Stomach smooth muscle (tissue), 2 donors: ENCODE results near the gene MGMT.

Experiments used
- H3K27ac ChIP-seq: one replicate; pipeline ENCODE4 v1.7.0; 2013; ENCODE audit warnings: mild to moderate bottlenecking, low read length, inconsistent platforms
- H3K27me3 ChIP-seq, 2 donors: one replicate each; pipeline ENCODE4 v1.7.0; 2013; ENCODE audit warnings: low read length in 2 of 2; ENCODE audit not compliant: insufficient read depth in 2 of 2, control insufficient read depth in 1 of 2
- H3K36me3 ChIP-seq, 2 donors: one replicate each; pipeline ENCODE4 v1.7.0; 2013; ENCODE audit warnings: low read length in 2 of 2; ENCODE audit not compliant: control insufficient read depth in 2 of 2, insufficient read depth in 2 of 2
- H3K4me1 ChIP-seq: one replicate; pipeline ENCODE4 v1.7.0; 2013; ENCODE audit warnings: low read length; ENCODE audit not compliant: control insufficient read depth, insufficient read depth
- H3K4me3 ChIP-seq, 2 donors: one replicate each; pipeline ENCODE4 v1.7.0; 2013; ENCODE audit warnings: low read length in 2 of 2
- H3K9ac ChIP-seq, 2 donors: one replicate each; pipeline ENCODE4 v1.7.0; 2013; ENCODE audit warnings: low read length in 2 of 2, mild to moderate bottlenecking in 1 of 2
- H3K9me3 ChIP-seq, 2 donors: one replicate each; pipeline ENCODE4 v1.7.0; 2013; ENCODE audit warnings: low read length in 2 of 2; ENCODE audit not compliant: control insufficient read depth in 2 of 2
- donor health status: healthy.
- donor health status: Pancreatic carcinoma.

MGMT gene

GRCh38 chr10:129617768-129618167 is 150.7 kb downstream of the MGMT start:
- Histone ChIP-seq H3K27ac (no peak overlapping the region), H3K4me3 (no peak overlapping the region), H3K4me1 (no peaks in the 10 kb centered on the region), H3K27me3 (no peaks in the 10 kb centered on the region), H3K36me3 (peaks cover 0 to 2% of the 10 kb centered on the region in 2 donors), H3K9ac (no peak overlapping the region), H3K9me3 (no peaks in the 10 kb centered on the region)

- Histone ChIP-seq H3K4me3 (no peak overlapping the region), H3K9me3 (no peaks in the 10 kb centered on the region), H3K27ac (no peak overlapping the region), H3K9ac (no peak overlapping the region), H3K27me3 (no peaks in the 10 kb centered on the region), H3K36me3 (no peaks in the 10 kb centered on the region), H3K4me1 (no peaks in the 10 kb centered on the region)
These were observed 154.0 kb downstream of the MGMT start for GRCh38 chr10:129621062-129621461.

- Histone ChIP-seq H3K27ac (no peak overlapping the region), H3K36me3 (no peaks in the 10 kb centered on the region), H3K9ac (no peak overlapping the region), H3K9me3 (no peaks in the 10 kb centered on the region), H3K4me3 (no peak overlapping the region), H3K27me3 (no peaks in the 10 kb centered on the region), H3K4me1 (no peaks in the 10 kb centered on the region)
These were observed 154.7 kb downstream of the MGMT start for GRCh38 chr10:129621693-129622092.

- Histone ChIP-seq H3K9me3 (no peaks in the 10 kb centered on the region), H3K36me3 (no peaks in the 10 kb centered on the region), H3K27ac (no peak overlapping the region), H3K27me3 (no peaks in the 10 kb centered on the region), H3K9ac (no peak overlapping the region), H3K4me3 (no peak overlapping the region), H3K4me1 (no peaks in the 10 kb centered on the region)
These were observed 155.2 kb downstream of the MGMT start for GRCh38 chr10:129622291-129622690.

GRCh38 chr10:129622736-129623135 is 155.7 kb downstream of the MGMT start:
- H3K36me3 ChIP-seq = no peaks in the 10 kb centered on the region
- no peaks in the 10 kb centered on the region for H3K9me3 ChIP-seq
- H3K9ac ChIP-seq = no peak overlapping the region
- H3K4me3 ChIP-seq = no peak overlapping the region
- no peaks in the 10 kb centered on the region for H3K27me3 ChIP-seq
- H3K4me1 ChIP-seq = no peaks in the 10 kb centered on the region
- H3K27ac ChIP-seq = no peak overlapping the region

GRCh38 chr10:129624526-129624925 is 157.5 kb downstream of the MGMT start:
- Histone ChIP-seq H3K27me3 (no peaks in the 10 kb centered on the region), H3K4me3 (no peak overlapping the region), H3K9me3 (no peaks in the 10 kb centered on the region), H3K36me3 (no peaks in the 10 kb centered on the region), H3K27ac (no peak overlapping the region), H3K9ac (no peak overlapping the region), H3K4me1 (no peaks in the 10 kb centered on the region)

- H3K27ac ChIP-seq = no peak overlapping the region
- no peaks in the 10 kb centered on the region for H3K4me1 ChIP-seq
- H3K27me3 ChIP-seq = no peaks in the 10 kb centered on the region
- no peaks in the 10 kb centered on the region for H3K36me3 ChIP-seq
- H3K9ac ChIP-seq = no peak overlapping the region
- H3K4me3 ChIP-seq = no peak overlapping the region
- no peaks in the 10 kb centered on the region for H3K9me3 ChIP-seq
These were observed 159.3 kb downstream of the MGMT start for GRCh38 chr10:129626309-129626708.

GRCh38 chr10:129626796-129627435 is 159.9 kb downstream of the MGMT start:
- H3K36me3 ChIP-seq = no peaks in the 10 kb centered on the region
- H3K27ac ChIP-seq = no peak overlapping the region

GRCh38 chr10:129627442-129627841 is 160.4 kb downstream of the MGMT start:
- no peak overlapping the region for H3K27ac ChIP-seq
- no peaks in the 10 kb centered on the region for H3K9me3 ChIP-seq
- H3K36me3 ChIP-seq = no peaks in the 10 kb centered on the region
- no peak overlapping the region for H3K9ac ChIP-seq
- H3K27me3 ChIP-seq = no peaks in the 10 kb centered on the region
- H3K4me3 ChIP-seq = no peak overlapping the region
- H3K4me1 ChIP-seq = no peaks in the 10 kb centered on the region

More at GRCh38 chr10:129626796-129627435, 159.9 kb downstream of the MGMT start:
- no peaks in the 10 kb centered on the region for H3K4me1 ChIP-seq
- no peaks in the 10 kb centered on the region for H3K9me3 ChIP-seq
- no peak overlapping the region for H3K4me3 ChIP-seq
- no peak overlapping the region for H3K9ac ChIP-seq
- no peaks in the 10 kb centered on the region for H3K27me3 ChIP-seq

- Histone ChIP-seq H3K27ac (no peak overlapping the region), H3K9me3 (no peaks in the 10 kb centered on the region), H3K27me3 (no peaks in the 10 kb centered on the region), H3K4me1 (no peaks in the 10 kb centered on the region), H3K9ac (no peak overlapping the region), H3K4me3 (no peak overlapping the region), H3K36me3 (no peaks in the 10 kb centered on the region)
These were observed 161.8 kb downstream of the MGMT start for GRCh38 chr10:129628823-129629222.

- Histone ChIP-seq H3K27me3 (no peaks in the 10 kb centered on the region), H3K9me3 (no peaks in the 10 kb centered on the region), H3K4me1 (no peaks in the 10 kb centered on the region), H3K36me3 (no peaks in the 10 kb centered on the region), H3K4me3 (no peak overlapping the region), H3K9ac (no peak overlapping the region), H3K27ac (no peak overlapping the region)
These were observed 162.9 kb downstream of the MGMT start for GRCh38 chr10:129629911-129630310.
